ENCODE results near the gene TMED1. TPM values are rescaled to one million over a fixed set of nuclear protein-coding genes. Genes with fewer than 3 reads are reported as not detected.

Gene TMED1
- total RNA-seq, 1 donor from 2014 or later, result 23.5 TPM

- peak; percentile 38 for DNase-seq
Observed at GRCh38 chr19:10828981-10829821, 6.8 kb downstream of the TMED1 start.

GRCh38 chr19:10826846-10827245 lies 9.2 kb downstream of the TMED1 start:
- DNase-seq (no peak), ATAC-seq (no peak)
- intact Hi-C loops (cut with DNase I), result no loop called here
- Histone ChIP-seq H3K4me1 (no peaks in the 10 kb centered on the region), H3K27ac (no peak overlapping the region), H3K9me3 (no peaks in the 10 kb centered on the region), H3K4me3 (no peak overlapping the region), H3K36me3 (peaks cover 98% of the 10 kb centered on the region), H3K27me3 (ENCODE audit: low read depth) (no peaks in the 10 kb centered on the region)
- no peak for TF ChIP-seq CTCF (IDR thresholded peaks at IDR 0.05)

More at GRCh38 chr19:10828981-10829821, 6.8 kb downstream of the TMED1 start:
- ATAC-seq, result no peak
- Histone ChIP-seq H3K27me3 (ENCODE audit: low read depth) (no peaks in the 10 kb centered on the region), H3K36me3 (peaks cover 100% of the 10 kb centered on the region), H3K4me3 (no peak overlapping the region), H3K9me3 (no peaks in the 10 kb centered on the region), H3K4me1 (no peaks in the 10 kb centered on the region), H3K27ac (no peak overlapping the region)
- intact Hi-C loops (cut with DNase I), result no loop called here
- no peak for TF ChIP-seq CTCF (IDR thresholded peaks at IDR 0.05)

GRCh38 chr19:10826231-10826630 lies 9.8 kb downstream of the TMED1 start:
- ATAC-seq (peak; percentile 24 to 29), DNase-seq (peak; percentile 54)
- Histone ChIP-seq H3K9me3 (no peaks in the 10 kb centered on the region), H3K27me3 (ENCODE audit: low read depth) (no peaks in the 10 kb centered on the region), H3K4me3 (no peak overlapping the region), H3K36me3 (peaks cover 98% of the 10 kb centered on the region), H3K4me1 (no peaks in the 10 kb centered on the region), H3K27ac (no peak overlapping the region)
- intact Hi-C loops (cut with DNase I), result no loop called here
- TF ChIP-seq CTCF (IDR thresholded peaks at IDR 0.05), result no peak

- ATAC-seq, result no peak
- no peaks in the 10 kb centered on the region for H3K27me3 ChIP-seq (ENCODE audit: low read depth)
- peaks cover 97% of the 10 kb centered on the region for H3K36me3 ChIP-seq
Observed at GRCh38 chr19:10823690-10824089, 12.3 kb downstream of the TMED1 start.

GRCh38 chr19:10820173-10820572 lies 15.8 kb downstream of the TMED1 start:
- intact Hi-C loops (cut with DNase I), result no loop called here
- peak; percentile 13 for TF ChIP-seq CTCF (IDR thresholded peaks at IDR 0.05)
- Histone ChIP-seq H3K9me3 (no peaks in the 10 kb centered on the region), H3K27me3 (ENCODE audit: low read depth) (no peaks in the 10 kb centered on the region), H3K27ac (no peak overlapping the region), H3K4me1 (no peaks in the 10 kb centered on the region), H3K4me3 (no peak overlapping the region), H3K36me3 (peaks cover 95% of the 10 kb centered on the region)
- no peak for DNase-seq
- ATAC-seq, result peak in 1 of 2 donors; percentile 15

More at GRCh38 chr19:10823690-10824089, 12.3 kb downstream of the TMED1 start:
- intact Hi-C loops (cut with DNase I), result no loop called here
- Histone ChIP-seq H3K4me3 (no peak overlapping the region), H3K27ac (no peak overlapping the region), H3K9me3 (no peaks in the 10 kb centered on the region), H3K4me1 (no peaks in the 10 kb centered on the region)
- DNase-seq, result no peak
- TF ChIP-seq CTCF (IDR thresholded peaks at IDR 0.05), result no peak
